GM18511 (cell line): Measurements from ENCODE around the gene FBXW2.
A peak's percentile ranks its signal among the peaks of the same experiment; 100 is the strongest.
"Not testable (repeated sequence)": the region's sequence is repeated elsewhere in the genome, so short reads cannot be mapped to it uniquely, and the experiment has no call there.

Experiments used
- ATAC-seq: cut with Tn5 transposase; IDR thresholded peaks from one replicate; pipeline ENCODE4 v1.9.1; 2021; ENCODE audit warnings: mild to moderate bottlenecking, moderate library complexity; ENCODE audit not compliant: unreplicated experiment

The FBXW2 gene

GRCh38 chr9:120779227-120779626, 14.0 kb downstream of the FBXW2 start:
- no peak for ATAC-seq

- no peak for ATAC-seq
Observed at GRCh38 chr9:120778758-120779157, 14.5 kb downstream of the FBXW2 start.

- ATAC-seq, result no peak
Observed at GRCh38 chr9:120777229-120777628, 16.0 kb downstream of the FBXW2 start.

GRCh38 chr9:120776788-120777187, 16.4 kb downstream of the FBXW2 start:
- ATAC-seq, result no peak

DNA sequence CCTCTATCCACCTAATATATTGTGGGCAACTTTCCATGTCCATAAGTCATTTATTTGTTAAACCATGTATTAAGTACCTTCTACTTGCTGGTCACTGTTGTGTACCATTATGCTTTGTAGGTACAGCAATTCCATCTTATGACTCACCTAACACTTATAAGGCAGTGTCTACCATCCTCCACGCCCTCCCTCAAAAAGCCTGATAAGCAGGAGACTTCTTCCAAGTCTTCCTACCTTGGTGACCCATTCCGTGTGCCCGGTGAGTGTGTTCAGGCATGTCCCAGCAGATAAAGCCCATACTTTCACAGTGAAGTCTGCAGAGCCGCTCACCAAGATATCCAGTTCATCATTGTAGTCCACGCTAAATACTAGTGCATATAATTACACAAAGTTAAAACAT, 17.4 kb downstream of the FBXW2 start:
- ATAC-seq, result no peak

- ATAC-seq, result no peak
Observed at GRCh38 chr9:120774719-120775118, 18.5 kb downstream of the FBXW2 start.

GRCh38 chr9:120773256-120773655, 20.0 kb downstream of the FBXW2 start:
- ATAC-seq, result no peak

DNA sequence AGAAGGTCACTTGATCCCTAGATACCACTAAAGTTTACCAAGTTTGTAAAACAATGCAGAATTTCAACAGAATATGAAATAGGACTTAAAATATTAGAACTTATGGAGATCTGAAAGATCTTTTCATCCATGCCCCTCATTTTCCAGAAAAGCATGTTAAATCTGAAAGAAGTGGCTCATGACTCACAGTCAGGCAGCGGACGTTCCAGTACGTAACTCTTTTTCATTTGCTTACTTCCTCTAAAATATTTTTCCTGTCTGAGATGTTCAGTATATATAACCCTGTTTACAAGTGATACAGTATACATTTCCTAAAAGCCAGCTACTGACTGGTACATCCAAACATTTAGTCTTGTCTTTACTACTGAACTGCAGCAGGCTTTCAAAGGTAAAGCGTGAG, 22.3 kb downstream of the FBXW2 start:
- no peak for ATAC-seq

DNA sequence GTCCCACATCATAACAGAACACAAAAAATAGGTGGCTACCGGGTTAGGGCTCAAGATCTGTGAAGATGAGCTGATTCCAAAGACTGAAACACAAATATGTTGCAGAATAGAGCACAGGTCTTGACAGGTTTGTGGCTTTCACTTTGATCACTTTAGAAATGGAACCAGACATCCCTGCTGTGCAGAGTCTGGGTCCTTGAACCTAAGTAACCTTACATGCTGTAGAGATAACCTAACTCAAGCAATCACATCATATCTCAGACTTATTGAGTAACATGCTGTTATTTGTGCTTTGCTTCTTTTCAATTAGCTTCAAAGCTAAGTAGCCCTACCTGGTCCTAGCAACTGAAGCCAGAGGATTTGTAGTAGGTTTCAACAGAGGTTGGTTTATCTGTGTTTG, 24.3 kb downstream of the FBXW2 start:
- ATAC-seq, result no peak

GRCh38 chr9:120768247-120768646, 25.0 kb downstream of the FBXW2 start:
- no peak for ATAC-seq

DNA sequence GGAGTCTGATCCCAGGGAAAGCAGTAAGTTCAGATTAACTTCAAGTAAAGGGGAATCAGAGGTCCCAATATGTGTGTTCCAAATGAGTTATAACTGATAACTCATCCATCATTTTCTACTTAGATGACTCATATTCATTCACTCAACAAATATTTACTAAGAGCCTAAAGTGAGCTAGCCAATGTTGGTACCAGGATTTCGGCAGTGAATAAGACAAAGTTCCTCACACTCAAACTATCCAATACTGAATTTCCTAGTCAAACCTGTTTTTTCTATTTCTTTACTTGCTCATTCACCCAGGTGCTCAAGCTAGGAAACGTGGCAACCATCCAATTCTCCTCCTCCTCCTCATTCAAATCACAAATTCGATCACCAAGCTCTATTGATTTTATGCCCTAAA, 25.8 kb downstream of the FBXW2 start:
- no peak for ATAC-seq

- no peak for ATAC-seq
Observed at GRCh38 chr9:120765910-120766425, 27.2 kb downstream of the FBXW2 start.

DNA sequence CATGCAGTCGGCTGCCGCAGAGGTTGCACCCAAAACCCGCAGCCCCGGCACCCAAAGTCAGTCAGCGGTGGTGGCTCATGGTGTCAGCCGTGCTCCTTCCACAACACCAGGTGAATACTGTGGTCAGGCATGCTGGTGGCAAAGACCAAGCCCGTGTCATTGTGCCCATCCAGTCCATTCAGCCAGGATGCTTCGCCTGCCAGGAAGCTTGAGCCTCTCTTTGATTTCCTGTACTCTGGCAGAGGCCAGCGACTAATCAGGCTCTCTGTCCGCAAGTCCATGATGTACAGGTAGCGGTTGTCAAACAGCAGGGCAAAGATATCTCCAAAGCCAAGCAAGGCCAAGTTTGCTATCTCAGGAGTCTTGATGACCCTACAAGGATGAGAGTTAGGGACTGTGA, 28.7 kb downstream of the FBXW2 start:
- ATAC-seq, result no peak

GRCh38 chr9:120761006-120761405, 32.2 kb downstream of the FBXW2 start:
- ATAC-seq, result no peak

DNA sequence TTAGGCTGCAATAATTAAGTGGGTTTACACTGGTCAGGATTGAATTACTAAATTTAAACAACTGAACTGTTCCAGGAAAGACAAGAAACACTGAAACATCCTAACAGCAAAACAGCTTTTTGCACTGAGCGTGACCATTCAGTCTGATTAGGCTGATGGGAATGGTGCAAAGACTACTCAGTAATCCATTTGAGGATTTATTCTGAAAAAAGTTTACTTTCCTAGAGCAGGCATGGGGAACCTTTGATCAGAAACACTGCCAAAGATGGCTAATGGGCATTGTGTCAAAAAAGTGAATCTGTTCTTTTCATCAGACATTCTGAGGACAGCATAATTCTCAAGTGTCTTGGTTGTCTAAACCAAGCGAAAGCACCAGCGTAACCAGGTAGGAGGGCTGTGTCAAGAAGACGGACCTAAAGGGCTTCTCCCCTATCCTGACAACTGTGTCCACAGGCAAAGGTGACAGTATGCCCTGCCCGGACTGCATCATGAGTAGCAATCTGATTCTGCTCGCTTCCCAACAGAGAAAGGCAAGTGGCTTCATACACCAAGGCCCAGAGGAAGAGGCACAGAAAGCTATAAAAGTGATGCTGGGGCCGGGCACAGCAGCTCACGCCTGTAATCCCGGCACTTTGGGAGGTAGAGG, 33.3 kb downstream of the FBXW2 start:
- no peak for ATAC-seq

DNA sequence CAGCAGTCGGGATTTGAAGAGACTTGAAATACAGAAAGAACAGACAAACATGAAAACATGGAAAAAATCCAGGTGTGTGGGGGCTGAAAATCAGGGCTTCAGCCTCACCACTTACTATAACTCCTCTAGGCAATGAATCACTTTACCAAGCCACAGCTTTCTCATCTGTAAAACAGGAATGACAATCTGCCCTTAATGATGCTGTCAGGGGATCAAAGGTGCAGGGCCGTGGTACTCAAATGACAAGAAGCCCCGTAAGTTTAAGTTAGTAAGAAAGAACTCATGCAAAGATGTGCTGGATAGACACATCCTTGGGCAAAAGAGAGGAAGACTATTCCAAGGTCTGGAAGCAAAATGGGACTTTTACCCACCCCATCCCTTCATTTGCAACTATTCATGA, 34.7 kb downstream of the FBXW2 start:
- ATAC-seq, result no peak

DNA sequence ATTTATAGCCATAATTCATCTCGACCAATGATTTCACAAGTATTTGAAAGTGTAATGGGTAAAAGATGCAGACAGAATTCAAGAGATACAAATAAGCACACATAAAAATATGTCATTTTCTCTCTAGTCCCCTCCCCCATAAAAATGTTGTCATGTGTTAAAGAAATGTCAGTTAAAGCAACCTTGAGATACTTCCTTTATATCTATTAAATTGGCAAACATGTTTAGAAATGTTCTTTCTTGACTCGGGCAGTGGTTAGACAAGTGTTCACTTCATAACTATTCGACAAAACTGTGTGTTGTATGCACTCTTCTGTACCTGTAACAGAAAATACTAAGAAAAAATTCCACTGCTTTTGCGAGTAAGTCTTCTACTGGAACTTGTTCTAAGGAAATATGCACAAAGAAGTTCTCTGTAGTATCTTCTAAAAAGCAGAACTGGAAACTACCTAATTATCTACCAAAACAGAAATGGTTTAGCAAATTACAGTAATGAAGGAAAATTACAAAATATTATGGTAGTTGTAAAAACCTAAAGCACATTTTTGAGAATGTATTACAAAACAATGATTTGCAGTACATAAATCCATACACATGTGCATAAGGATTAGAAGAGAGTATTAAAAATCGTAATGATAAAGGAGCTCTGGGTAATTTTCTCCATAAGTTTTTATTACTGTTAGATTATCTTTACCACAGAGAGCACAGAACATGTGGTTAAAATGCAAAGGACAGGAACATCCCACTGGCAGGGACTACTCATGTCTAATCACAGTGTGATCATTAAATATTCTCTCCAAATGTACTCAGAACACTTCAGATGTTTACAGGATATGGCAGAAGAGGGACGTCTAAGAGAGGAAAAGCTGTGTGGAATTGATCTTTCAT, 35.9 kb downstream of the FBXW2 start:
- ATAC-seq, result no peak

- no peak for ATAC-seq
Observed at GRCh38 chr9:120756531-120756930, 36.7 kb downstream of the FBXW2 start.

DNA sequence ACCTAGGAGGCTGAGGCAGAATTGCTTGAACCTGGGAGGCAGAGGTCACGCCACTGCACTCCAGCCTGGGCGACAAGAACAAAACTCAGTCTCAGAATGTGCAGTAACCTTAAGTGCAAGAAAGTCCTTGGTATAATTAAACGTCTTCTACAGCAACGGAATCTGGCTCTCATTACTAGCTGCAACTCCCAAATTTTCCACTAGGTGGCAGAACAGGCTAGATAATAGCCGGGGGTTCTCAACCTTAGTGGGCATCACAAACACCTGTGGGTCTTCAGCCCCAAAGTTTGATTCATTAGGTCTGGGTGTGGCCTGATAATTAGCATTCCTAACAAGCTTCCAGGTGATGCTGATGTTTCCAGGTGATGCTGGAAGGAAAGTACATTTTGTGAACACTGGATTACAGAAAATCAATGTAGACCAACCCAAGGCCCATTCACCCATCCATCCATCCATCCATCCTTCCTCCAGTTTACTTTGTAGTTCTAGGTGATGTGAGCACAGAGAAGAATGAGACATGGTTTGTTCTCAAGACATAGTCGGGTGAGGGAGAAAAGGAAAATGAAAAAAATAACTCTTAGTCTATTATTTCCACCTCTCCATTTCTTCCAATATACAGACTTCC, 37.3 kb downstream of the FBXW2 start:
- peak; percentile 37 for ATAC-seq

DNA sequence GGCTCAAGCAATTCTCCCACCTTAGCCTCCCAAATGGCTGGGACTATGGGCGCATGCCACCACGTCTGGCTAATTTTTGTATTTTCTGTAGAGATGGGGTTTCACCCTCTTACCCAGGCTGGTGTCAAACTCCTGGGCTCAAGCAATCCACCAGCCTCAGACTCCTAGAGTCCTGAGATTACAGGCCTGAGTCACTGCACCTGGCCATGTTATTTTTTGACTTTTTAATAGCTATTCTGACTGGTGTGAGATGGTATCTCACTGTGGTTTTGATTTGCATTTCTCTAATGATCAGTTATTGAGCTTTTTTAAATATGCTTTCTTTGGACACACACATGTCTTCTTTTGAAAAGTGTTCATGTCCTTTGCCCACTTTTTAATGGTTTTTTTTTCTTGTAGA, 38.2 kb downstream of the FBXW2 start:
- peak; percentile 88 for ATAC-seq

GRCh38 chr9:120750421-120750820, 42.8 kb downstream of the FBXW2 start:
- no peak for ATAC-seq

- ATAC-seq, result not testable (repeated sequence)
Observed at GRCh38 chr9:120746366-120746765, 46.9 kb downstream of the FBXW2 start.
